PC-9 (cell line): Measurements from ENCODE around the gene CYP2B6. TPM values are rescaled to one million over a fixed set of nuclear protein-coding genes. Genes with fewer than 3 reads are reported as not detected.

Experiments used
- BruUV-seq: library from RNA; stranded (reverse); fragments of 400-500 nt; replicated peaks from 2 replicates; lab custom pipeline; 2021; lab: Mats Ljungman, UMichigan
- CTCF ChIA-PET: fragments of 300-600 bp; sonication (Branson Sonifier 250); formaldehyde crosslinking; loops from one replicate; lab custom pipeline; 2022; ENCODE audit warnings: antibody characterized with exemption; lab: Charles Lee
- POLR2A ChIA-PET: fragments of 300-600 bp; sonication (Branson Sonifier 250); formaldehyde crosslinking; loops from one replicate; lab custom pipeline; 2022; ENCODE audit warnings: antibody characterized with exemption; ENCODE audit not compliant: unreplicated experiment; lab: Charles Lee
- DNase-seq, 2 experiments: peaks; one replicate each; pipeline versions ENCODE4 v3.0.0 to v3.0.0-alpha.2; 2015 to 2022; ENCODE audit warnings: mixed read lengths in 1 of 2
- H2AFZ ChIP-seq: fragments of 200-600 bp; sonication (generic); 2 replicates; pipeline ENCODE4 v1.8.1; 2017; ENCODE audit warnings: antibody characterized with exemption
- H3F3A ChIP-seq: fragments of 200-600 bp; sonication (generic); 2 replicates; pipeline ENCODE4 v1.8.1; 2017; ENCODE audit warnings: antibody characterized with exemption, mild to moderate bottlenecking, low read depth; ENCODE audit not compliant: insufficient read depth
- H3K27ac ChIP-seq: fragments of 200-600 bp; sonication (generic); 2 replicates; pipeline ENCODE4 v1.6.1; 2016; ENCODE audit warnings: mixed run types
- H3K27me3 ChIP-seq: fragments of 200-600 bp; sonication (generic); 2 replicates; pipeline ENCODE4 v1.6.1; 2016; ENCODE audit warnings: low read depth, mixed run types; ENCODE audit not compliant: insufficient read depth
- H3K36me3 ChIP-seq: fragments of 200-600 bp; sonication (generic); 2 replicates; pipeline ENCODE4 v1.6.1; 2016; ENCODE audit warnings: low read depth, mixed run types
- H3K4me1 ChIP-seq: fragments of 200-600 bp; sonication (generic); replicated peaks from 2 replicates; pipeline ENCODE4 v1.6.1; 2016; ENCODE audit warnings: mixed run types; ENCODE audit not compliant: insufficient read depth
- H3K4me2 ChIP-seq: fragments of 200-600 bp; sonication (generic); 2 replicates; pipeline ENCODE4 v1.6.1; 2017; ENCODE audit warnings: mixed run types
- H3K4me3 ChIP-seq: fragments of 200-600 bp; sonication (generic); 2 replicates; pipeline ENCODE4 v1.6.1; 2016; ENCODE audit warnings: mixed run types
- H3K79me2 ChIP-seq: fragments of 200-600 bp; sonication (generic); 2 replicates; pipeline ENCODE4 v1.6.1; 2017; ENCODE audit warnings: low read depth, mixed run types
- H3K9me2 ChIP-seq: fragments of 200-600 bp; sonication (generic); 2 replicates; pipeline ENCODE4 v1.8.1; 2017; ENCODE audit warnings: mild to moderate bottlenecking; ENCODE audit not compliant: insufficient read depth
- H3K9me3 ChIP-seq: fragments of 200-600 bp; sonication (generic); 2 replicates; pipeline ENCODE4 v1.8.1; 2016; ENCODE audit warnings: low read depth; ENCODE audit not compliant: insufficient read depth
- H4K20me1 ChIP-seq: fragments of 200-600 bp; sonication (generic); 2 replicates; pipeline ENCODE4 v1.8.1; 2017; ENCODE audit not compliant: insufficient read depth
- CTCF ChIP-seq: fragments of 200-600 bp; sonication (generic); conservative IDR thresholded peaks from 2 replicates; pipeline ENCODE4 v1.6.1; 2017; ENCODE audit warnings: mixed run types, antibody characterized with exemption, mild to moderate bottlenecking, moderate library complexity
- EZH2 ChIP-seq: fragments of 200-600 bp; sonication (generic); IDR thresholded peaks from 2 replicates; pipeline ENCODE4 v1.8.0; 2017; ENCODE audit warnings: antibody characterized with exemption, low read depth
- intact Hi-C: fragments of 100-400 bp; cut with micrococcal nuclease; formaldehyde crosslinking; loops from one replicate; pipeline ENCODE4 v1.10.0; 2022; ENCODE audit not compliant: unreplicated experiment
- total RNA-seq: library from RNA; stranded (reverse); gene quantifications from 2 replicates; pipeline ENCODE4 v1.2.3, GENCODE V29; 2021

CYP2B6 gene
- total RNA-seq, 1 experiment from 2014 or later = not detected

- CTCF ChIA-PET = no interaction called here
- POLR2A ChIA-PET = no interaction called here
- TF ChIP-seq EZH2 = no peak
Measured at GRCh38 chr19:41023193-41023592, 32.1 kb downstream of the CYP2B6 start.

GRCh38 chr19:41025411-41025810 lies 34.3 kb downstream of the CYP2B6 start:
- no TSS peak for BruUV-seq
- no peaks in the 10 kb centered on the region for H3K4me1 ChIP-seq
- no peak overlapping the region for H3K4me2 ChIP-seq
- no peaks in the 10 kb centered on the region for H3K36me3 ChIP-seq
- no peaks in the 10 kb centered on the region for H3K79me2 ChIP-seq
- no peaks in the 10 kb centered on the region for H3K9me3 ChIP-seq
- no peak overlapping the region for H3K4me3 ChIP-seq
- no peaks in the 10 kb centered on the region for H4K20me1 ChIP-seq
- peaks cover 9% of the 10 kb centered on the region; the same call in 1 of the 2 replicates for H3K27me3 ChIP-seq
- intact Hi-C loops = no loop called here
- no peaks in the 10 kb centered on the region for H3K9me2 ChIP-seq
- no peak overlapping the region for H3K27ac ChIP-seq
- H3F3A ChIP-seq = no peaks in the 10 kb centered on the region; the same call in 1 of the 2 replicates
- no peak overlapping the region for H2AFZ ChIP-seq
- no peak for DNase-seq
- ChIA-PET POLR2A (no interaction called here), CTCF (no interaction called here)
- TF ChIP-seq CTCF (no peak), EZH2 (no peak)

More at GRCh38 chr19:41023193-41023592, 32.1 kb downstream of the CYP2B6 start:
- Histone ChIP-seq H3K9me2 (no peaks in the 10 kb centered on the region), H3K27ac (no peak overlapping the region), H3F3A (no peaks in the 10 kb centered on the region), H2AFZ (no peak overlapping the region), H3K27me3 (peaks cover 9% of the 10 kb centered on the region; the same call in 1 of the 2 replicates), H3K4me1 (no peaks in the 10 kb centered on the region), H3K79me2 (no peaks in the 10 kb centered on the region), H3K9me3 (no peaks in the 10 kb centered on the region), H3K4me3 (no peak overlapping the region), H4K20me1 (no peaks in the 10 kb centered on the region), H3K36me3 (no peaks in the 10 kb centered on the region), H3K4me2 (no peak overlapping the region)
- intact Hi-C loops = no loop called here
- DNase-seq = no peak
- no TSS peak for BruUV-seq

GRCh38 chr19:41025871-41026270 lies 34.8 kb downstream of the CYP2B6 start:
- no peaks in the 10 kb centered on the region for H3K9me3 ChIP-seq
- H3F3A ChIP-seq = no peaks in the 10 kb centered on the region; the same call in 1 of the 2 replicates
- TF ChIP-seq EZH2 (no peak), CTCF (no peak)
- intact Hi-C loops = no loop called here
- H3K79me2 ChIP-seq = no peaks in the 10 kb centered on the region
- peaks cover 5% of the 10 kb centered on the region; the same call in 1 of the 2 replicates for H3K27me3 ChIP-seq
- DNase-seq = no peak
- H2AFZ ChIP-seq = no peak overlapping the region
- H3K4me1 ChIP-seq = peaks cover 3% of the 10 kb centered on the region
- H3K27ac ChIP-seq = no peak overlapping the region
- H3K4me3 ChIP-seq = no peak overlapping the region
- ChIA-PET POLR2A (no interaction called here), CTCF (no interaction called here)
- no peak overlapping the region for H3K4me2 ChIP-seq
- no TSS peak for BruUV-seq
- H3K36me3 ChIP-seq = no peaks in the 10 kb centered on the region
- H3K9me2 ChIP-seq = no peaks in the 10 kb centered on the region
- H4K20me1 ChIP-seq = no peaks in the 10 kb centered on the region
